HK-2 (cell line): ENCODE measurements around the gene PARP14.
"Not testable (repeated sequence)": the region's sequence is repeated elsewhere in the genome, so short reads cannot be mapped to it uniquely, and the experiment has no call there.

ENCODE experiments used
- DNase-seq: peaks from one replicate; pipeline ENCODE4 v3.0.0-alpha.2; 2018; ENCODE audit not compliant: unreplicated experiment

The PARP14 gene

GRCh38 chr3:122679085-122679881 lies 1.4 kb upstream of the PARP14 start:
- DNase-seq, result peak; percentile 78

GRCh38 chr3:122679882-122680474 lies 661 bp upstream of the PARP14 start:
- peak; percentile 49 for DNase-seq

GRCh38 chr3:122681284-122681973 lies 790 bp downstream of the PARP14 start:
- no peak for DNase-seq

GRCh38 chr3:122681974-122682409 lies 1.4 kb downstream of the PARP14 start:
- DNase-seq, result no peak

- DNase-seq, result not testable (repeated sequence)
These were observed 2.3 kb downstream of the PARP14 start for GRCh38 chr3:122682778-122683411.

GRCh38 chr3:122687298-122687697 lies 6.7 kb downstream of the PARP14 start:
- no peak for DNase-seq

GRCh38 chr3:122688996-122689395 lies 8.4 kb downstream of the PARP14 start:
- DNase-seq, result no peak

- no peak for DNase-seq
These were observed 8.9 kb downstream of the PARP14 start for GRCh38 chr3:122689587-122689986.

GRCh38 chr3:122690096-122690495 lies 9.5 kb downstream of the PARP14 start:
- no peak for DNase-seq

GRCh38 chr3:122691195-122691594 lies 10.6 kb downstream of the PARP14 start:
- DNase-seq, result peak; percentile 45

GRCh38 chr3:122692674-122693073 lies 12.0 kb downstream of the PARP14 start:
- no peak for DNase-seq

GRCh38 chr3:122694966-122695365 lies 14.3 kb downstream of the PARP14 start:
- DNase-seq, result no peak

GRCh38 chr3:122695927-122696561 lies 15.4 kb downstream of the PARP14 start:
- no peak for DNase-seq

GRCh38 chr3:122697952-122698620 lies 17.4 kb downstream of the PARP14 start:
- DNase-seq, result peak; percentile 49

- DNase-seq, result no peak
These were observed 19.6 kb downstream of the PARP14 start for GRCh38 chr3:122700193-122700592.

GRCh38 chr3:122705379-122705778 lies 24.7 kb downstream of the PARP14 start:
- no peak for DNase-seq

- not testable (repeated sequence) for DNase-seq
These were observed 30.1 kb downstream of the PARP14 start for GRCh38 chr3:122710616-122711251.

- DNase-seq, result no peak
These were observed 33.6 kb downstream of the PARP14 start for GRCh38 chr3:122714273-122714672.

GRCh38 chr3:122716667-122717066 lies 36.0 kb downstream of the PARP14 start:
- no peak for DNase-seq

GRCh38 chr3:122719273-122719921 lies 38.8 kb downstream of the PARP14 start:
- no peak for DNase-seq
